HFFc6 (cell line): Measurements from ENCODE around the gene SERPINB5. TPM values are rescaled to one million over a fixed set of nuclear protein-coding genes. Genes with fewer than 3 reads are reported as not detected.

Experiments
- DNase-seq: peaks from one replicate; pipeline ENCODE4 v3.0.0-alpha.2; 2018
- H3K27ac Mint-ChIP-seq: 2 replicates; pipeline ENCODE4 v1.8.0; 2020; ENCODE audit warnings: mild to moderate bottlenecking, mixed read lengths
- H3K27me3 Mint-ChIP-seq: 2 replicates; pipeline ENCODE4 v1.8.0; 2021; ENCODE audit warnings: mild to moderate bottlenecking, moderate library complexity, mixed read lengths; ENCODE audit not compliant: insufficient read depth
- H3K36me3 Mint-ChIP-seq: 2 replicates; pipeline ENCODE4 v1.8.0; 2021; ENCODE audit warnings: low read depth, mixed read lengths
- H3K4me1 Mint-ChIP-seq: 2 replicates; pipeline ENCODE4 v1.8.0; 2020; ENCODE audit warnings: low read depth, mixed read lengths
- H3K4me3 Mint-ChIP-seq: 2 replicates; pipeline ENCODE4 v1.8.0; 2020; ENCODE audit warnings: mild to moderate bottlenecking, moderate library complexity, mixed read lengths
- H3K9me3 Mint-ChIP-seq: 2 replicates; pipeline ENCODE4 v1.8.0; 2020; ENCODE audit warnings: mild to moderate bottlenecking, mixed read lengths
- total RNA-seq, 6 experiments: library from RNA; stranded (reverse); fragmentation: NEBNext Ultra II Directional; extraction: Animal tissue kit (Norgen Biotek cat#: 25700); gene quantifications; 2 replicates in 1 of 6; 3 replicates in 5 of 6; pipeline ENCODE4 v1.2.3, GENCODE V29; 2021
- TF ChIP-seq, protein P1 (sequence below): fragments of 200-600 bp; sonication (generic); IDR thresholded peaks from 2 replicates; pipeline ENCODE4 v1.5.0; 2021; ENCODE audit warnings: antibody characterized with exemption, mild to moderate bottlenecking

The SERPINB5 gene
- total RNA-seq, 6 experiments from 2014 or later, result not detected

GRCh38 chr18:63505566-63506335 lies 29.0 kb downstream of the SERPINB5 start:
- Mint-ChIP-seq H3K4me3 (no peak overlapping the region), H3K27ac (no peak overlapping the region), H3K4me1 (peaks cover 27% of the 10 kb centered on the region), H3K36me3 (no peaks in the 10 kb centered on the region), H3K27me3 (peaks cover 10% of the 10 kb centered on the region), H3K9me3 (no peaks in the 10 kb centered on the region)
- DNase-seq, result peak; percentile 37
- TF ChIP-seq, protein P1, sequence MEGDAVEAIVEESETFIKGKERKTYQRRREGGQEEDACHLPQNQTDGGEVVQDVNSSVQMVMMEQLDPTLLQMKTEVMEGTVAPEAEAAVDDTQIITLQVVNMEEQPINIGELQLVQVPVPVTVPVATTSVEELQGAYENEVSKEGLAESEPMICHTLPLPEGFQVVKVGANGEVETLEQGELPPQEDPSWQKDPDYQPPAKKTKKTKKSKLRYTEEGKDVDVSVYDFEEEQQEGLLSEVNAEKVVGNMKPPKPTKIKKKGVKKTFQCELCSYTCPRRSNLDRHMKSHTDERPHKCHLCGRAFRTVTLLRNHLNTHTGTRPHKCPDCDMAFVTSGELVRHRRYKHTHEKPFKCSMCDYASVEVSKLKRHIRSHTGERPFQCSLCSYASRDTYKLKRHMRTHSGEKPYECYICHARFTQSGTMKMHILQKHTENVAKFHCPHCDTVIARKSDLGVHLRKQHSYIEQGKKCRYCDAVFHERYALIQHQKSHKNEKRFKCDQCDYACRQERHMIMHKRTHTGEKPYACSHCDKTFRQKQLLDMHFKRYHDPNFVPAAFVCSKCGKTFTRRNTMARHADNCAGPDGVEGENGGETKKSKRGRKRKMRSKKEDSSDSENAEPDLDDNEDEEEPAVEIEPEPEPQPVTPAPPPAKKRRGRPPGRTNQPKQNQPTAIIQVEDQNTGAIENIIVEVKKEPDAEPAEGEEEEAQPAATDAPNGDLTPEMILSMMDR, result peak; percentile 88

DNA sequence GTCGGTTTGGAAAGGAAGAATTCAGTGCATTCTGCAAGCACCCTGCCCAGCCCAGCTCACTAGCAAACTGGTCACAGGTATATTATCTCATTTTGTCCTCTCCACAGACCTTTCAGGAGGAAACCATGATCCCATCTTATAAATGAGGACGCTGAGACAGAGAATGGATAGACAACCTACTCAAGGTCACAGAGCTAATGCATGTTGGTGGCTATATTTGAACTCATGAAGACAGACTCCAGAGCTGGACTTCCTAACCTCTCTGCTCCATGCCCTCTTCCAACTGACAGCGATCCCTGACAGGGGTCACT lies 29.5 kb downstream of the SERPINB5 start:
- TF ChIP-seq, protein P1, result peak; percentile 50
- Mint-ChIP-seq H3K27ac (no peak overlapping the region), H3K4me3 (no peak overlapping the region), H3K9me3 (no peaks in the 10 kb centered on the region), H3K36me3 (no peaks in the 10 kb centered on the region), H3K4me1 (peaks cover 27% of the 10 kb centered on the region), H3K27me3 (peaks cover 10% of the 10 kb centered on the region)
- DNase-seq, result no peak

DNA sequence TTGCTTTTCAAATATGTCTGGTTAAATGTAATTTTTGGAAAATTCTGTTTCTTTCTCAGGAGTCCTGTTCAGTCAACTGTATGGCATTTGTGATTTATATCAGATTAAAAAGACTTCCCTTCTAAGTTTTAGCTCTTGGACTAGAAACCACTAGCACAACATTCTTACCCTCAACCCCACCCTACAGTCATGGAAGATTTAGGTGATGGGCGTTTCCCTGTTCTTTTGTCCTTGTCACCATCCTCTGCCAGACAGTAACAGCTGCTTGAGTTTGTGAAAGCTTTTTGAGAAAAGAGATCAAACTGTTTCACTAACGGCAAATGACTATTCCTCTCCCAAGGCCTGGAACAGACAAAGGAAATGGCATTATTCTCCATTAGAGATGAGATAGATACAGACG lies 31.8 kb downstream of the SERPINB5 start:
- H3K4me1 Mint-ChIP-seq, result peaks cover 30% of the 10 kb centered on the region
- TF ChIP-seq, protein P1, result no peak
- H3K9me3 Mint-ChIP-seq, result no peaks in the 10 kb centered on the region
- no peak for DNase-seq
- peaks cover 5% of the 10 kb centered on the region for H3K27me3 Mint-ChIP-seq
- H3K4me3 Mint-ChIP-seq, result peak overlapping the region; percentile 24; the same call in 1 of the 2 replicates
- no peaks in the 10 kb centered on the region for H3K36me3 Mint-ChIP-seq
- H3K27ac Mint-ChIP-seq, result no peak overlapping the region

GRCh38 chr18:63511285-63511684 lies 34.5 kb downstream of the SERPINB5 start:
- Mint-ChIP-seq H3K27ac (no peak overlapping the region), H3K4me3 (no peak overlapping the region), H3K27me3 (peaks cover 6% of the 10 kb centered on the region), H3K4me1 (peaks cover 22% of the 10 kb centered on the region), H3K36me3 (no peaks in the 10 kb centered on the region), H3K9me3 (no peaks in the 10 kb centered on the region)
- DNase-seq, result peak; percentile 61
- TF ChIP-seq, protein P1, result peak; percentile 83

DNA sequence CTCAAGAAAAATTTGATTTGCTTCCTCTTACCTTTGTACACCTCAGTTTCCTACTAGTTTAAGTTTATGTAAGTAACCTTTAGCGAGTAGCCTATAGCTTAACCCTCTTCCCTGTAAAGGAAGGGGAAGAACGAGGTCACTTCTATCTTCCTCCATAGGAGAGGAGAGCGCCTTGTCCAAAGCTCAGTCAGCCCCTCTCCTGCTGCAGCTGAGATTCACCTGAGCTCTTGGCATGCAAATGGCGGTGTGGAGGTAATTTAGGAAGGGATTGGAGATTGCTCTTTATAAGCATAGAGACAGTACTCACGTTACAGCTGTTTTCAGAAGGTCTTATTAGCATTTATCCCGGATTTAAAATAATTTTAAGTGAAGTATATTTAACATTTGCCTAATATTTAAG lies 37.6 kb downstream of the SERPINB5 start:
- Mint-ChIP-seq H3K9me3 (no peaks in the 10 kb centered on the region), H3K36me3 (no peaks in the 10 kb centered on the region), H3K27me3 (peaks cover 6% of the 10 kb centered on the region), H3K27ac (no peak overlapping the region), H3K4me1 (peaks cover 14% of the 10 kb centered on the region), H3K4me3 (no peak overlapping the region)
- TF ChIP-seq, protein P1, result no peak
- DNase-seq, result no peak
